DOHH2 (cell line): ENCODE results near the gene EVI2A.

ENCODE experiments used
- CTCF ChIP-seq: fragments of 200-600 bp; sonication (generic); IDR thresholded peaks from one replicate; pipeline ENCODE4 v1.5.1; 2014; ENCODE audit warnings: antibody characterized with exemption, mild to moderate bottlenecking, low read depth, low read length; ENCODE audit not compliant: poor library complexity, severe bottlenecking
- EZH2phosphoT487 ChIP-seq: fragments of 200-600 bp; sonication (generic); IDR thresholded peaks from 2 replicates; pipeline ENCODE4 v1.6.1; 2017; ENCODE audit warnings: borderline replicate concordance, mild to moderate bottlenecking, antibody characterized with exemption, low read length, moderate library complexity, mixed read lengths

- TF ChIP-seq EZH2phosphoT487 (no peak), CTCF (no peak)
Measured at GRCh38 chr17:31349454-31349853, 28.0 kb upstream of the EVI2A start.
